Rectal smooth muscle tissue (tissue), 1 donor: ENCODE measurements around the gene PRF1.

Experiments
- H3K27ac ChIP-seq: one replicate; pipeline ENCODE4 v1.7.0; 2013; ENCODE audit warnings: low read depth, low read length, inconsistent platforms
- H3K27me3 ChIP-seq: one replicate; pipeline ENCODE4 v1.7.0; 2013; ENCODE audit warnings: low read length; ENCODE audit not compliant: control insufficient read depth, insufficient read depth
- H3K36me3 ChIP-seq: one replicate; pipeline ENCODE4 v1.7.0; 2013; ENCODE audit warnings: low read length; ENCODE audit not compliant: control insufficient read depth, insufficient read depth
- H3K4me1 ChIP-seq: one replicate; pipeline ENCODE4 v1.7.0; 2013; ENCODE audit warnings: low read length; ENCODE audit not compliant: control insufficient read depth, insufficient read depth
- H3K4me3 ChIP-seq: one replicate; pipeline ENCODE4 v1.7.0; 2013; ENCODE audit warnings: low read length
- H3K9ac ChIP-seq: one replicate; pipeline ENCODE4 v1.7.0; 2013; ENCODE audit warnings: low read length

Gene PRF1

DNA sequence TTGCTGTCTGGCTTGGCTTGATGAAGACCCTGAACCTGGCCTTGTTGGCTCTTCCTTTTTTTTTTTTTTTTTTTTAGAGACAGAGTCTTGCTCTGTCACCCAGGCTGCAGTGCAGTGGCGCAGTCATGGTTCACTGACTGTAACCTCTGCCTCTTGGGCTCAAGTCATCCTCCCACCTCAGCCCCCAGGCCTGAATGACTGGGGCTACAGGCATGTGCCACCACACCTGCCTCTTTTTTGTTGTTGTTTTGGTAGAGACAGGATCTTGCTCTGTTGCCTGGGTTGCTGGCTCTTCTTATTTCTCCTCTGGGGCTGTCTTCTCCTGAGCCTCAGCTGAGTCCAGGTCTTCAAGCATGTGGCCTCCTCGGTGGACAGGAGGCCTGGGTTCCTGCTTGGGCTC, 44.7 kb downstream of the PRF1 start:
- Histone ChIP-seq H3K4me1 (peaks cover 2% of the 10 kb centered on the region), H3K9ac (no peak overlapping the region), H3K27me3 (no peaks in the 10 kb centered on the region), H3K27ac (no peak overlapping the region), H3K4me3 (no peak overlapping the region), H3K36me3 (no peaks in the 10 kb centered on the region)

GRCh38 chr10:70557086-70557845, 45.3 kb downstream of the PRF1 start:
- H3K9ac ChIP-seq, result no peak overlapping the region
- H3K27ac ChIP-seq, result no peak overlapping the region
- no peaks in the 10 kb centered on the region for H3K36me3 ChIP-seq
- H3K4me1 ChIP-seq, result peaks cover 2% of the 10 kb centered on the region
- H3K27me3 ChIP-seq, result no peaks in the 10 kb centered on the region
- no peak overlapping the region for H3K4me3 ChIP-seq

- Histone ChIP-seq H3K9ac (no peak overlapping the region), H3K4me1 (peaks cover 2% of the 10 kb centered on the region), H3K27ac (no peak overlapping the region), H3K27me3 (no peaks in the 10 kb centered on the region), H3K36me3 (no peaks in the 10 kb centered on the region), H3K4me3 (no peak overlapping the region)
Observed at GRCh38 chr10:70555371-70555770, 47.2 kb downstream of the PRF1 start.

DNA sequence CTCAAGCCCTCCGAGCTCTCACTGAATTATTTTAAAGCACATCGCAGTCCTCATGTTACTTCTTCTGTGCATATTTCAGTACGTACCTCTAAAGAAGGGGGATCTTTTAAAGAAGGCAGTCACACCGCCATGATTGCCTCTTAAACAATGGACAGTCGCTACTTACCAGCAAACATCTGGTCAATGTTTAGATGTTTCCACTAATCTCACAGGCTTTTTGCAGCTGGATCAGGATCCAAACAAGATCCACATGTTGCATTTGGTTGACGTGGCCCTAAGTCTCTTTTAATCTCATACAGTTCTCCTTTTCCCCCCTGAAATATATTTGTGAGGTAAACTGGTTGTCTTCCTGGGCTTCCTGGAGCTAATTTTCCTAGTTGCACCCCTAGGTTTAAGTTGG, 50.0 kb downstream of the PRF1 start:
- H3K4me1 ChIP-seq, result no peaks in the 10 kb centered on the region
- H3K36me3 ChIP-seq, result no peaks in the 10 kb centered on the region
- H3K27me3 ChIP-seq, result no peaks in the 10 kb centered on the region
- no peak overlapping the region for H3K9ac ChIP-seq
- no peak overlapping the region for H3K27ac ChIP-seq
- H3K4me3 ChIP-seq, result no peak overlapping the region

DNA sequence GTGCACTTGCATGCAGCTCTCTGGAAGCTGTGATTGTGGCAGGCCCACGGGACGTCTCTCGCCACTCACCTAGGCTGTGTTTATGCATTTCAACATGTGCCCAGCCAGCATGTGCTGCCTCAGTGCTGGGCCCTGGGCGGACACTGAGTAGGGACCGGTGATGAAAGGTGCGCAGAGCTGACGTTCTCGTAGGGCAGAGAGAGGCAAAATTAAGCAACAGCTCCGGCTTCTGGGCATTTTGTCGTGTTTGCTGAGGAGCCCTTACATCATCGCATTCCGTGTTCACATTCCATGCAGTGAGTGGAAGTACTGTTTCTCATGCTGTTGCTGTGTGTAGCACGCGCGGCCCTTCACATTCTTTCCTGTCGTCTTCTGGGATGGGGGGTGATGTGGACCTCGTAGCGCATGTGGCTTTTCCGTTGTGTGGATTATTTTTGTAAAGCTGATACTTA, 50.5 kb downstream of the PRF1 start:
- Histone ChIP-seq H3K27ac (no peak overlapping the region), H3K36me3 (no peaks in the 10 kb centered on the region), H3K4me3 (no peak overlapping the region), H3K9ac (no peak overlapping the region), H3K4me1 (no peaks in the 10 kb centered on the region), H3K27me3 (no peaks in the 10 kb centered on the region)

- Histone ChIP-seq H3K4me3 (no peak overlapping the region), H3K9ac (no peak overlapping the region), H3K36me3 (no peaks in the 10 kb centered on the region), H3K27me3 (no peaks in the 10 kb centered on the region), H3K27ac (no peak overlapping the region), H3K4me1 (no peaks in the 10 kb centered on the region)
Observed at GRCh38 chr10:70551466-70551865, 51.1 kb downstream of the PRF1 start.

GRCh38 chr10:70550459-70550858, 52.1 kb downstream of the PRF1 start:
- Histone ChIP-seq H3K4me1 (no peaks in the 10 kb centered on the region), H3K36me3 (no peaks in the 10 kb centered on the region), H3K27ac (no peak overlapping the region), H3K4me3 (no peak overlapping the region), H3K27me3 (no peaks in the 10 kb centered on the region), H3K9ac (no peak overlapping the region)

- H3K9ac ChIP-seq, result no peak overlapping the region
- no peaks in the 10 kb centered on the region for H3K36me3 ChIP-seq
- H3K27me3 ChIP-seq, result no peaks in the 10 kb centered on the region
- H3K4me3 ChIP-seq, result no peak overlapping the region
- H3K4me1 ChIP-seq, result no peaks in the 10 kb centered on the region
- no peak overlapping the region for H3K27ac ChIP-seq
Observed at GRCh38 chr10:70549962-70550458, 52.5 kb downstream of the PRF1 start.

DNA sequence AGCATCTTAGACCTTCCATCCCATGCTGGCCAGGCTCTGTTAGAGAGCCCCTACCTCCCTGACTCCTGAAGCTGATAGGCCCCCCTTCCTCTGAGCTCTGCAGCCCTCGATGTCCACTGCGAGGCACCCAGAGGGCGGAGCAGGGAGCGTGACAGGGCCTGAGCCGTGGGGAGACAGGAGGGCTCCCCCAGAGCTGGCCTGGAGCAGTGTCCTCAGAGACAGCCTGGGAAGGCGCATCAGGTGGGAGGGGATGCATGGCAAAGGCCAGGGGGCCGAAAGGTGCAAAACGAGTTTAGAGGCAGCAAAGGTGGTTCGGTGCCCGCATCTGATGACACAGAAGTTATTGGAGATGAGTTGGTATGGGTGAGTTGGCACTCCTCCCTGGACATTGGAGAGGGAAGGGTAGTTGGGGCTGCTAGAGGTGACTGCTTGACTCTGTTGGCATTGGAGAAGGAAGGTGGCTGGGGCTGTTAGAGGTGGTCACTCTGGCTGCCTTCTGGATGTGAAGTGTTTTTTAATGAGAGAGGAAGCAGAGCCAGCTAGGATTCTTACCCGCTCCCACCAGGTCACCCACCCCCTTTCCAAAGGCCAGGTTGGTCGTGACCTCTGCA, 53.1 kb downstream of the PRF1 start:
- Histone ChIP-seq H3K9ac (no peak overlapping the region), H3K36me3 (no peaks in the 10 kb centered on the region)

More for the DNA sequence above, 53.1 kb downstream of the PRF1 start:
- H3K4me1 ChIP-seq, result no peaks in the 10 kb centered on the region
- H3K27ac ChIP-seq, result no peak overlapping the region
- H3K4me3 ChIP-seq, result no peak overlapping the region
- H3K27me3 ChIP-seq, result no peaks in the 10 kb centered on the region
